Uterus (tissue), 4 donors: ENCODE results near the gene MICU2. TPM values are rescaled to one million over a fixed set of nuclear protein-coding genes. Genes with fewer than 3 reads are reported as not detected.

ENCODE experiments used
- DNase-seq, 2 donors: peaks; one replicate each; pipeline ENCODE4 v3.0.0-alpha.2; 2019 to 2020
- H3K27ac ChIP-seq, 2 donors: fragments of 200-600 bp; sonication (generic); 1 replicate in 1 of 2; 2 replicates in 1 of 2; pipeline ENCODE4 v1.5.1; 2016 to 2018
- H3K27me3 ChIP-seq, 2 donors: fragments of 200-600 bp; sonication (generic); one replicate each; pipeline ENCODE4 v1.5.1; 2018 to 2019; ENCODE audit warnings: control low read depth in 1 of 2
- H3K36me3 ChIP-seq, 2 donors: fragments of 200-600 bp; sonication (generic); one replicate each; pipeline ENCODE4 v1.5.1; 2019; ENCODE audit warnings: control low read depth in 1 of 2
- H3K4me1 ChIP-seq, 2 donors: fragments of 200-600 bp; sonication (generic); one replicate each; pipeline ENCODE4 v1.5.1; 2018 to 2019; ENCODE audit warnings: control low read depth in 1 of 2
- H3K4me3 ChIP-seq, 2 donors: fragments of 200-600 bp; sonication (generic); 1 replicate in 1 of 2; 2 replicates in 1 of 2; pipeline ENCODE4 v1.5.1; 2018 to 2019; ENCODE audit warnings: mild to moderate bottlenecking in 1 of 2
- H3K9me3 ChIP-seq, 2 donors: fragments of 200-600 bp; sonication (generic); one replicate each; pipeline ENCODE4 v1.5.1; 2019; ENCODE audit warnings: control low read depth in 1 of 2
- POLR2A ChIP-seq, 2 donors: fragments of 450-650 bp; IDR thresholded peaks; one replicate each; pipeline ENCODE4 v1.6.1; 2016; ENCODE audit warnings: antibody characterized with exemption in 2 of 2, mild to moderate bottlenecking in 1 of 2, moderate library complexity in 1 of 2
- intact Hi-C: fragments of 100-400 bp; cut with DNase I; formaldehyde crosslinking; loops from one replicate; pipeline ENCODE4 v1.15.1; 2023; ENCODE audit warnings: low total_unique reads
- total RNA-seq, 4 donors: library from RNA; depleted of rRNA in 3 of 4; stranded (reverse); fragments of >200 nt in 3 of 4; gene quantifications; one replicate each; pipeline versions ENCODE4 v1.1.0 to v1.2.4, GENCODE V29; 2014 to 2023
- TF ChIP-seq, protein P1 (sequence below), 4 experiments: fragments of 200-600 bp in 2 of 4; fragments of 450-650 bp in 2 of 4; sonication (generic) in 2 of 4; IDR thresholded peaks; one replicate each; pipeline ENCODE4 v1.5.1; 2016 to 2019; ENCODE audit warnings: antibody characterized with exemption in 4 of 4, mild to moderate bottlenecking in 2 of 4, moderate library complexity in 1 of 4
- donor health status: DM: yes; HTN: yes; CAD: no.

The MICU2 gene
- total RNA-seq, 4 donors from 2014 or later, result 19.4 to 141 (median 36.8) TPM

DNA sequence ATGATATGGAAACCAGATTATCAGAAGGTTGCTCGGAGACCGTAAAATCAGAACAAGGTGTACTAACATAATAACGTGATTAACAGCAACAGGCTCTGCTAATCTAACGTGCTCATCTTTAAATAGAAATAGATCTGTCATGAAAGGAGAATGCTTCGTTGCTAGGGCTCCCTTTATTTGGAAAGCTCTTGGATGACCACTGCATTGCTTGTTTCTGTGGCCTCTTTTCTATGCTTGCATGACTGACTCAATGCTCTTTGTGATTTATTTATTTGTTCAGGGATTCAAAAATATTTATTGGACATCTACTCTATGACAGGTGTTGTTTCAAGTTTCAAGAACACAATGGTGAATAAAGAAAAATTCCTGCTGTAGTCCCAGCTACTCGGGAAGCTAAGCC lies 122.6 kb downstream of the MICU2 start:
- no peak overlapping the region for H3K4me3 ChIP-seq
- H3K9me3 ChIP-seq, result peaks cover 0 to 1% of the 10 kb centered on the region in 2 donors
- intact Hi-C loops, result loop anchor here (10.0 kb wide), 1 partner anchor 367 kb away; no protein-coding TSS in a partner anchor
- TF ChIP-seq, protein P1, sequence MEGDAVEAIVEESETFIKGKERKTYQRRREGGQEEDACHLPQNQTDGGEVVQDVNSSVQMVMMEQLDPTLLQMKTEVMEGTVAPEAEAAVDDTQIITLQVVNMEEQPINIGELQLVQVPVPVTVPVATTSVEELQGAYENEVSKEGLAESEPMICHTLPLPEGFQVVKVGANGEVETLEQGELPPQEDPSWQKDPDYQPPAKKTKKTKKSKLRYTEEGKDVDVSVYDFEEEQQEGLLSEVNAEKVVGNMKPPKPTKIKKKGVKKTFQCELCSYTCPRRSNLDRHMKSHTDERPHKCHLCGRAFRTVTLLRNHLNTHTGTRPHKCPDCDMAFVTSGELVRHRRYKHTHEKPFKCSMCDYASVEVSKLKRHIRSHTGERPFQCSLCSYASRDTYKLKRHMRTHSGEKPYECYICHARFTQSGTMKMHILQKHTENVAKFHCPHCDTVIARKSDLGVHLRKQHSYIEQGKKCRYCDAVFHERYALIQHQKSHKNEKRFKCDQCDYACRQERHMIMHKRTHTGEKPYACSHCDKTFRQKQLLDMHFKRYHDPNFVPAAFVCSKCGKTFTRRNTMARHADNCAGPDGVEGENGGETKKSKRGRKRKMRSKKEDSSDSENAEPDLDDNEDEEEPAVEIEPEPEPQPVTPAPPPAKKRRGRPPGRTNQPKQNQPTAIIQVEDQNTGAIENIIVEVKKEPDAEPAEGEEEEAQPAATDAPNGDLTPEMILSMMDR (IDR thresholded peaks at IDR 0.05), result no peak
- no peak for TF ChIP-seq POLR2A (IDR thresholded peaks at IDR 0.05)
- H3K27me3 ChIP-seq, result no peaks in the 10 kb centered on the region
- no peak for DNase-seq
- H3K36me3 ChIP-seq, result no peaks in the 10 kb centered on the region
- no peak overlapping the region for H3K27ac ChIP-seq
- H3K4me1 ChIP-seq, result no peaks in the 10 kb centered on the region

DNA sequence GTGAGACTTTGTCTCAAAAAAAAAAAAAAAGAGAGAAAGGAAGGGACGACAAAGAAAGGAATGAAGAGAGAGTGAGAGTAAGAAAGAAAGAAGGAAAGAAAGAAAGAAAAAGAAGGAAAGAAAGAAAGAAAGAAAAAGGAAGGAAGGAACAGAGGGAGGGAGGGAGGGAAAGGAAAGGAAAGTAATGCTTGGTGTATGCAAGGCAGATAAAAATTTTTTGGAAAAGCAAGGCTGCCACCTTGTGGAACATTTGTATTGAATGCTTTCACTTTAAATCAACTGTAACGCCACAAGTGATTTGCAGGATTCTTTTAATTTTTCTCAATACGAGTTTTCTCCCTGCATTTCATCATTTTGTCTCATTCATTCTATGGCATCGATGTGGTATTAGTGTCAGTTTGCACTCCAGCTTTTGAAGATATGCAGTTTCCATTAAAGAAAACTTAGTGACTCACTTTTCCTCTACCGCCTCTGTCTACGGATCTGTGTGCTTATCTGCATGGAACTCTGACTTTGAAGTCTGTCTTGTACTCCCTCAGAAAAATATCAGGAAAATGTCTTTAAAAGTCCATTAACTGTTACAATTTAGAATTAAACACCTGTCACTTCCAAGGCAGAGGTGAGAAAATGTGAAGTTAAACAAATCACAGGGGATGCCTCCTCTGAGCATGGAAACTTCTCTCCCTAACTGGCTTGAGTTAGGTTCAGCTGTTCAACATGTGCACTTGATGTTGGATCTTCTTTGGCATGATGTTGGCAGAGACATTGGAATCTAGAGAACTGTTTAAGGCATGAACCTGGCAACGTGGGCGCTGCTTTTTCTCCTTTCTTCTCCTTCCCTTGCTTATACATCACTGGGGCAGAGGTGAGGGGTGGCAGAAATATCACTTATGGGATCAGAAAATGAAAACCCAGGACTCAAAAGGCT lies 124.8 kb downstream of the MICU2 start:
- TF ChIP-seq POLR2A (IDR thresholded peaks at IDR 0.05), result no peak
- TF ChIP-seq, protein P1 (IDR thresholded peaks at IDR 0.05), result peak; percentile 66 to 75 (median 70)
- Histone ChIP-seq H3K36me3 (no peaks in the 10 kb centered on the region), H3K4me1 (no peaks in the 10 kb centered on the region), H3K4me3 (peak overlapping the region in 1 of 2 donors; percentile 26), H3K27me3 (no peaks in the 10 kb centered on the region), H3K27ac (no peak overlapping the region), H3K9me3 (no peaks in the 10 kb centered on the region)
- intact Hi-C loops, result loop anchor here (10.0 kb wide), 1 partner anchor 184 kb away; no protein-coding TSS in a partner anchor
- peak in 1 of 2 donors; percentile 50 for DNase-seq

DNA sequence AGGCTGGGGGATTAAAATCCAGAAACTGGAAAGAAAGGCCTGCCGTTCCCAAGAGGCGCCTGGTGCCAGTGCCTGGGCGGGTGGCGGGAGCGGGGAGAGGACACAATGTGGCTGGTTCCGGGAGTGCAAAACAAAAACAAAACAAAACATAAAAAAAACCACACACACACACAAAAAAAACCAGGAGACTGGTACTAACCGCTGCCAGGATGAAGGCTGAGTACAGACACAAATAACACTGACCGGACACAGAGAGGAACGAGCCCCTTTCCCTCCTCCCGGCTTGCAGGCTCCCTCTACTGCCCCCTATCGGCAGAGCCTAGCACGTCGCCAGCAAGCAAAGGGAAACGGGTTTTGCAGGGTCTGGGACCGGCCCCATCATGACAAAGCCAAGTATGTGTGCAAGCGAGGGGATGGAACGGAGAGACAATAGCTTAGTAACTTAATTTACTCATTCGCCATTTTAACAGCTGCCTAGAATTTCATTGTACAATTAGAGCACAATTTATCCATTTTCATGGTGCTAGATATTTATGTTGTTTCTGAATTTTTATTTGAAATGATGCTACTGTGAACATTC lies 127.0 kb downstream of the MICU2 start:
- peak; percentile 67 to 79 for DNase-seq
- Histone ChIP-seq H3K9me3 (no peaks in the 10 kb centered on the region), H3K4me3 (peak overlapping the region; percentile 15 to 17), H3K36me3 (no peaks in the 10 kb centered on the region), H3K27ac (peak overlapping the region in 1 of 2 donors; percentile 32), H3K27me3 (no peaks in the 10 kb centered on the region), H3K4me1 (no peaks in the 10 kb centered on the region)
- peak in 1 of 2 donors; percentile 16 for TF ChIP-seq POLR2A (IDR thresholded peaks at IDR 0.05)
- TF ChIP-seq, protein P1 (IDR thresholded peaks at IDR 0.05), result peak; percentile 78 to 91 (median 84)
- intact Hi-C loops, result loop anchor here (10.0 kb wide), 1 partner anchor 182 kb away; no protein-coding TSS in a partner anchor

DNA sequence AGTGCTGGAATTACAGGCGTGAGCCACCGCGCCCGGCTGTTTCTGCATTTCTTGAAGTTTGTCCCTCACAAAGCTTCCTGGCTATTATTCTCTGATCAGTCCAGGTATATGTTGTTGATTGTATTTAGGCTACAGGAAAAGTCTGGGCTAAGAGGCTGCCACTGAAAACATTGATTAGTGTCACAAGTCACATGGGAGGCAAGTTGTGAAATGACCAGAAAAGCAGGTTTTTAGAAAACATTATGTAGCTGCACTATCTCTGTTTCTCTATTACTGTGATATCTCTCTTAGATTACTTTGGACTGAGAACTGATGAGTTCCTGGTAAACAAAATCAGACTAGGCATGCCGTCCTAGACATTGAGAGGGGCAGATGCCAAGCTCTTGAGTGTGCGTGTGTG lies 128.9 kb downstream of the MICU2 start:
- Histone ChIP-seq H3K27ac (no peak overlapping the region), H3K9me3 (no peaks in the 10 kb centered on the region), H3K4me3 (no peak overlapping the region), H3K27me3 (no peaks in the 10 kb centered on the region), H3K4me1 (no peaks in the 10 kb centered on the region), H3K36me3 (no peaks in the 10 kb centered on the region)
- TF ChIP-seq POLR2A (IDR thresholded peaks at IDR 0.05), result no peak
- TF ChIP-seq, protein P1 (IDR thresholded peaks at IDR 0.05), result no peak
- no peak for DNase-seq
- intact Hi-C loops, result loop anchor here (10.0 kb wide), 1 partner anchor 180 kb away; no protein-coding TSS in a partner anchor
